Measurements from ENCODE around the gene PDE4C. TPM values are rescaled to one million over a fixed set of nuclear protein-coding genes. Genes with fewer than 3 reads are reported as not detected.
A peak's percentile ranks its signal among the peaks of the same experiment; 100 is the strongest.

The PDE4C gene
- total RNA-seq, 1 donor: under 0.01 TPM

DNA sequence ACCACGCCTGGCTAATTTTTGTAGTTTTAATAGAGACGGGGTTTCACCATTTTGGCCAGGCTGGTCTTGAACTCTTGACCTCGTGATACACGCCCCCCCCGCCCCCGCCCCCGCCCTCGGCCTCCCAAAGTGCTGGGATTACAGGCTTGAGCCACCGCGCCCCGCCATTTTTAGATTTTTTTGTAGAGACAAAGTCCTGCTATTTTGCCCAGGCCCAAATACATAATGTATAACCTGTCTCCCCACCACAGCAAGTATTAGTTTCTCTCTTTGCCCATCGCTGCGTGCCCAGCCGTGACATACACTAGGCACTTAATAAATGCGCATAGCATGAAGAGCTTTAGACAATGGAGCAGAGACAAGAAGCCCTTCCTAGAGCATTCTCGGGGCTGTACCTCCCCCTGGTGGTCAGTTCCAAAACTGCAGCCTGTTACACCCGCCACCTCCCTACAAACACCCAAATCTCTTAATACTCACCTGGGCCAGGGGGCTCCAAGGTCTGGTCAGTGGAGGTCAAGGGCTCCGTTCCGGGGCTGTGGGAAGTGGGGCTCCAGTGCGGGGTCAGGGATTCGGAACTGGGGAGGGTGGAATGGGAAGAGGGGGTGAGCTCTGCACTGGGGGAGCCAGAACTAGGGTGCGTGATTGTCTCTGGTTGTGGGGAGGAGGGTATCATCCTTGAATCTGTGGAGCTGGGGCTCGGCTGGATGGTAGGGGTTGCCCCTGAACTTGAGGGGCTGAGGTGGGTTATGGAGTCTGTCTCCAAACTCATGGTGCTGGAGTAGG, 25.5 kb upstream of the PDE4C start:
- H3K79me2 ChIP-seq (ENCODE audit: insufficient read depth, low read length): no peaks in the 10 kb centered on the region
- peak; percentile 90 for TF ChIP-seq CTCF (IDR thresholded peaks at IDR 0.05; ENCODE audit: extremely low read depth, low read depth, low read length)
- H3K4me2 ChIP-seq (ENCODE audit: insufficient read depth, low read length): no peak overlapping the region
- no peaks in the 10 kb centered on the region for H3K9me3 ChIP-seq (ENCODE audit: low read depth, low read length)
- H3K27me3 ChIP-seq (ENCODE audit: insufficient read depth, low read length): peaks cover 7% of the 10 kb centered on the region
- no peaks in the 10 kb centered on the region for H3K4me1 ChIP-seq (ENCODE audit: insufficient read depth, low read length)
- peak; percentile 93 for DNase-seq (ENCODE audit: insufficient read length, low spot score, missing footprints)
- no peak overlapping the region for H3K27ac ChIP-seq (ENCODE audit: low read depth, low read length)
- no peaks in the 10 kb centered on the region for H4K20me1 ChIP-seq (ENCODE audit: insufficient read depth, low read length)
- no peak overlapping the region for H2AFZ ChIP-seq (ENCODE audit: low read length)
- H3K36me3 ChIP-seq (ENCODE audit: insufficient read depth, low read length): no peaks in the 10 kb centered on the region
- no peak overlapping the region for H3K4me3 ChIP-seq (ENCODE audit: insufficient read depth, low read length)

DNA sequence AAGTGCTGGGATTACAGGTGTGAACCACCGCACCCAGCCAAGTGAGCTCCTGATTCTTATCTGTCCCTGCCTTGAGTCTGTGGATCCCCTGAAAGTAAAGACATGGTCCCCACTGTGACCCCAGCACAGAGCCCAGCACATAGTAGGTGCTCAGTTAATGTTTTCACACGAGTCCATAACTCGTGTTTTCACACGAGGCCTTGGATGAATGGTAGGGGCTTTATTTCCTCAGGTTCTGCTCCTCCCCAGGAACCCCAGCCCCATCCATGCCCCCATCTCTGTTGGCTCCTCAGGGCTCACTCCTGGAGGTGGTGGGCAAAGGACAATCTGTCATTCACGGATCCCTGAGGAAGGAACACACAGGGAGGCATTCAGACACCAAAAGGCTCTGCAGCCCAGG, 23.6 kb upstream of the PDE4C start:
- no peak overlapping the region for H3K4me3 ChIP-seq (ENCODE audit: insufficient read depth, low read length)
- DNase-seq (ENCODE audit: insufficient read length, low spot score, missing footprints): peak; percentile 6
- TF ChIP-seq CTCF (IDR thresholded peaks at IDR 0.05; ENCODE audit: extremely low read depth, low read depth, low read length): no peak
- H3K4me2 ChIP-seq (ENCODE audit: insufficient read depth, low read length): no peak overlapping the region
- no peak overlapping the region for H2AFZ ChIP-seq (ENCODE audit: low read length)
- H3K27me3 ChIP-seq (ENCODE audit: insufficient read depth, low read length): no peaks in the 10 kb centered on the region
- no peaks in the 10 kb centered on the region for H3K4me1 ChIP-seq (ENCODE audit: insufficient read depth, low read length)
- H4K20me1 ChIP-seq (ENCODE audit: insufficient read depth, low read length): no peaks in the 10 kb centered on the region
- H3K36me3 ChIP-seq (ENCODE audit: insufficient read depth, low read length): no peaks in the 10 kb centered on the region
- H3K27ac ChIP-seq (ENCODE audit: low read depth, low read length): no peak overlapping the region
- no peaks in the 10 kb centered on the region for H3K9me3 ChIP-seq (ENCODE audit: low read depth, low read length)
- no peaks in the 10 kb centered on the region for H3K79me2 ChIP-seq (ENCODE audit: insufficient read depth, low read length)

DNA sequence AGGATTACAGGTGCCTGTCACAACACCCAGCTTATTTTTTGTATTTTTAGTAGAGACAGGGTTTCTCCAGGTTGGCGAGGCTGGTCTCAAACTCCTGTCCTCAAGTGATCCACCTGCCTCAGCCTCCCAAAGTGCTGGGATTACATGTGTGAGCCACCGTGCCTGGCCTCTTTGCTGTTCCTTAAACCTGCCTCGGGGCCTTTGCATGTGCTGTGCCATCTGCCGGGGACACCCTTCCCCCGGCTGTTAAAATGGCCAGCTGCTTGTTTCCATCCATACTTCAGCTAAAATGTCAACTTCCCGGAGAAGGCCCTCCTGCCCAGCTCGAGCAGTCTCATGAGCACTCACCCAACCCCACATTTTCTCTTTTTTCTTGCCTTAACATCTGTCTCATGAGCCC, 19.1 kb upstream of the PDE4C start:
- no peaks in the 10 kb centered on the region for H3K36me3 ChIP-seq (ENCODE audit: insufficient read depth, low read length)
- H3K79me2 ChIP-seq (ENCODE audit: insufficient read depth, low read length): no peaks in the 10 kb centered on the region
- H3K27me3 ChIP-seq (ENCODE audit: insufficient read depth, low read length): no peaks in the 10 kb centered on the region
- no peak overlapping the region for H3K27ac ChIP-seq (ENCODE audit: low read depth, low read length)
- H3K4me1 ChIP-seq (ENCODE audit: insufficient read depth, low read length): no peaks in the 10 kb centered on the region
- H2AFZ ChIP-seq (ENCODE audit: low read length): no peak overlapping the region
- H3K4me3 ChIP-seq (ENCODE audit: insufficient read depth, low read length): no peak overlapping the region
- H3K4me2 ChIP-seq (ENCODE audit: insufficient read depth, low read length): no peak overlapping the region
- H3K9me3 ChIP-seq (ENCODE audit: low read depth, low read length): no peaks in the 10 kb centered on the region
- no peak for TF ChIP-seq CTCF (IDR thresholded peaks at IDR 0.05; ENCODE audit: extremely low read depth, low read depth, low read length)
- no peaks in the 10 kb centered on the region for H4K20me1 ChIP-seq (ENCODE audit: insufficient read depth, low read length)
- DNase-seq (ENCODE audit: insufficient read length, low spot score, missing footprints): no peak

GRCh38 chr19:18239303-18239702, 13.1 kb upstream of the PDE4C start:
- no peaks in the 10 kb centered on the region for H3K9me3 ChIP-seq (ENCODE audit: low read depth, low read length)
- no peaks in the 10 kb centered on the region for H3K36me3 ChIP-seq (ENCODE audit: insufficient read depth, low read length)
- no peaks in the 10 kb centered on the region for H3K79me2 ChIP-seq (ENCODE audit: insufficient read depth, low read length)
- DNase-seq (ENCODE audit: insufficient read length, low spot score, missing footprints): peak; percentile 82
- TF ChIP-seq CTCF (IDR thresholded peaks at IDR 0.05; ENCODE audit: extremely low read depth, low read depth, low read length): no peak
- H3K27me3 ChIP-seq (ENCODE audit: insufficient read depth, low read length): no peaks in the 10 kb centered on the region
- no peaks in the 10 kb centered on the region for H3K4me1 ChIP-seq (ENCODE audit: insufficient read depth, low read length)
- no peak overlapping the region for H3K4me2 ChIP-seq (ENCODE audit: insufficient read depth, low read length)
- no peak overlapping the region for H3K4me3 ChIP-seq (ENCODE audit: insufficient read depth, low read length)
- no peak overlapping the region for H2AFZ ChIP-seq (ENCODE audit: low read length)
- no peaks in the 10 kb centered on the region for H4K20me1 ChIP-seq (ENCODE audit: insufficient read depth, low read length)
- H3K27ac ChIP-seq (ENCODE audit: low read depth, low read length): no peak overlapping the region

Data from osteoblast (primary cell).